Mucosa of descending colon (tissue), 3 donors: Measurements from ENCODE around the gene MORN1. TPM values are rescaled to one million over a fixed set of nuclear protein-coding genes. Genes with fewer than 3 reads are reported as not detected.

Experiments used
- ATAC-seq: fragments of 200-7000 bp; cut with Tn5 transposase; one replicate; pipeline ENCODE4 v1.9.1; 2020; ENCODE audit warnings: mild to moderate bottlenecking, moderate library complexity
- DNase-seq, 3 donors: peaks; one replicate each; pipeline ENCODE4 v3.0.0-alpha.2; 2020
- H3K36me3 ChIP-seq: fragments of 200-600 bp; one replicate; pipeline ENCODE4 v1.8.0; 2021; ENCODE audit warnings: low read depth, mild to moderate bottlenecking
- H3K4me1 ChIP-seq: fragments of 200-600 bp; one replicate; pipeline ENCODE4 v1.8.0; 2021; ENCODE audit warnings: low read depth, mild to moderate bottlenecking
- H3K4me3 ChIP-seq: fragments of 200-600 bp; one replicate; pipeline ENCODE4 v1.8.0; 2021; ENCODE audit warnings: mild to moderate bottlenecking
- H3K9me3 ChIP-seq: fragments of 200-600 bp; one replicate; pipeline ENCODE4 v1.8.0; 2021; ENCODE audit warnings: mild to moderate bottlenecking
- intact Hi-C, 2 donors: fragments of 100-400 bp; cut with DNase I in 1 of 2; cut with micrococcal nuclease in 1 of 2; formaldehyde crosslinking; loops; one replicate each; pipeline versions ENCODE4 v1.11.0 to v1.11.1; 2022; cut with DNase I, micrococcal nuclease
- total RNA-seq, 3 donors: library from RNA; stranded (reverse); fragmentation: NEBNext Ultra II Directional in 2 of 3; extraction: Animal tissue kit (Norgen Biotek cat#: 25700) in 2 of 3; gene quantifications; one replicate each; pipeline versions ENCODE4 v1.2.1 to v1.2.4, GENCODE V29; 2021 to 2023
- TF ChIP-seq, protein P1 (sequence below): fragments of 200-600 bp; IDR thresholded peaks from one replicate; pipeline ENCODE4 v1.8.0; 2022; ENCODE audit warnings: antibody characterized with exemption, mild to moderate bottlenecking
- donor health status: DM: no; HTN: no; CAD: no; lungs with moderate emphysema.
- donor health status: DM: no; HTN: no; CAD: no.
- donor health status: DM: no; HTN: yes; CAD: no.

MORN1 gene
- total RNA-seq, 3 donors from 2014 or later = 13.1 to 17.4 (median 13.4) TPM

DNA sequence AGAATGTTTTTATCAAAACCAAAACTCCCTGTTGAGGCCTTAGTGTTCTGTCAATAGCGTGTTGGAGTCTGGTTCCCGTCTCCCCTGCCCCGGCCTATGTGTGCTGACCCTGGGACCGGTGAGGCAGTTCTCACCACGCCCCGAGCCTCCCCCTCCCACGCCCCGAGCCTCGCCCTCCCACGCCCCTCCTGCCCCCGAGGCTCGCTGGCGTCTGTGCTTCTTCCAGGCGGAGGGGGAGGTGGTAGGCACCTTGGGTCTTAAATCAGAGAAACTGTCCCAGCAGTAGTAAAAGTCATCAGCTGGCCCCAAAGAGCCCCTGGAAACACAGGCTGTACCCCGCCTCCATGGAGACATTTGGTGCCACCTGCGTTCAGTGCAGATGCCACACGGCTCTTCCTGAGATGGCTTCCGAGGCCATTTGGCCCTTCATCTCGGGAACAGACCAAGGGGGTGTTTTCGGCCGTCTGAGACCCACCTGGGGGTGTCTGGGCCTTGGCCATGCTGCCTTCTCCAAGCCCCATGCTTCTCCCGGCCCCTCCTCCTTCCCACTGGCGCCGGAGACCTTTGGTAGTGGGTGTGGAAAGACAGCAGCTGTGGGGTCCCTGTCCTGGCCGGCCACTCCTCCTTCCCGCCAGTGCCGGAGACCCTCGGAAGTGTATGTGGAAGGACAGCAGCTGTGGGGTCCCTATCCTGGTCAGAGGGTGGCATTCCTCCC, 118.5 kb downstream of the MORN1 start:
- intact Hi-C loops = no loop called here

DNA sequence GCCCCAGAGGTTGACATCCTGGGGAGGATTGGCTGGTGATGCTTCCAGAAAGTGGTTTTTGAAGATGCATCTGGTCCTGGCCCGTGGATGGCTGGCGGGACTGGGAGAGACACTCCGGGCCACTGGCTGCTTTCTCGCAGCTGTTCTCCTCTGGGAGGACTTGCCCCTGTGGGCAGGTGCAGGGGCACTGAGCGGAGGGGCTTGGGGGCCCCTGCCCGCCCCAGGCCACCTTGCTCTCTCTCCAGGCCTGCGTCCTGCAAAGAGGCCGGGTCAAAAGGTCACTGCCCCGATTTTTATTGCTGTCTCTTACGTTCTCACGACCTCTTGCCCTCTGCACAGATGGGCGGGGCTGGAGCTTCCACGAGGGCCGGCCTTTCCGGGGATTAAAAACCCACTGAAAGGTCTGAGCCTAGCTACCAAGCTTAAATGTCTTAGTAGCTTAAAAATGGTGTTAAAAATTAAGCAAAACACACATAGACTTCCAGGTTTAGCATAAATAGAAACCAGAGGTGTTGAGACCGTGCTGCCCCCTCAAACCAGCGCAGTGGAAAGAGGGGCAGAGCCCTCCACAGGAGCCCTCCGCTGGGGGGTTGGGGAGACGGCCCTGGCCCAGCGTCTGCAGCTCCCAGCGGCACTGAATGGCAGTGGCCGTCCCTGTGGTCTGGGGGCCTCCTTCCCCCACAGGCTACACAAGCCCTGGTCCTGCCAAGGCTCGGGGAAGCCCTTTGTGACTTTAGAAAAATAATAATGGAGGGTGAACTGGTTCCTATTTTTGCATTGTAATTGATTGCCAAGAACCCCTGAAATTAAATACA, 119.3 kb downstream of the MORN1 start:
- TF ChIP-seq, protein P1, sequence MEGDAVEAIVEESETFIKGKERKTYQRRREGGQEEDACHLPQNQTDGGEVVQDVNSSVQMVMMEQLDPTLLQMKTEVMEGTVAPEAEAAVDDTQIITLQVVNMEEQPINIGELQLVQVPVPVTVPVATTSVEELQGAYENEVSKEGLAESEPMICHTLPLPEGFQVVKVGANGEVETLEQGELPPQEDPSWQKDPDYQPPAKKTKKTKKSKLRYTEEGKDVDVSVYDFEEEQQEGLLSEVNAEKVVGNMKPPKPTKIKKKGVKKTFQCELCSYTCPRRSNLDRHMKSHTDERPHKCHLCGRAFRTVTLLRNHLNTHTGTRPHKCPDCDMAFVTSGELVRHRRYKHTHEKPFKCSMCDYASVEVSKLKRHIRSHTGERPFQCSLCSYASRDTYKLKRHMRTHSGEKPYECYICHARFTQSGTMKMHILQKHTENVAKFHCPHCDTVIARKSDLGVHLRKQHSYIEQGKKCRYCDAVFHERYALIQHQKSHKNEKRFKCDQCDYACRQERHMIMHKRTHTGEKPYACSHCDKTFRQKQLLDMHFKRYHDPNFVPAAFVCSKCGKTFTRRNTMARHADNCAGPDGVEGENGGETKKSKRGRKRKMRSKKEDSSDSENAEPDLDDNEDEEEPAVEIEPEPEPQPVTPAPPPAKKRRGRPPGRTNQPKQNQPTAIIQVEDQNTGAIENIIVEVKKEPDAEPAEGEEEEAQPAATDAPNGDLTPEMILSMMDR = no peak
- peak in 2 of 3 donors; percentile 39 to 46 for DNase-seq
- Histone ChIP-seq H3K4me3 (no peak overlapping the region), H3K4me1 (peaks cover 68% of the 10 kb centered on the region), H3K36me3 (no peaks in the 10 kb centered on the region), H3K9me3 (no peaks in the 10 kb centered on the region)
- no peak for ATAC-seq
- intact Hi-C loops = no loop called here

More for the DNA sequence above, 118.5 kb downstream of the MORN1 start:
- Histone ChIP-seq H3K4me3 (no peak overlapping the region), H3K9me3 (no peaks in the 10 kb centered on the region), H3K36me3 (no peaks in the 10 kb centered on the region), H3K4me1 (peaks cover 68% of the 10 kb centered on the region)
- no peak for ATAC-seq
- peak in 1 of 3 donors; percentile 43 for DNase-seq
- TF ChIP-seq, protein P1 = no peak

Other genes with a start within 250 kb of the MORN1 start
- 10 to 100 TPM; 23.4 to 42.6 (median 32.0) TPM for gene FAAP20, start 196.8 kb downstream of the MORN1 start, total RNA-seq
- gene SKI, start 163.2 kb downstream of the MORN1 start, total RNA-seq = 10 to 100 TPM; 26.8 to 86.6 (median 29.0) TPM
- gene RER1, start 287 bp upstream of the MORN1 start, total RNA-seq = 100 to 1,000 TPM; 151 to 217 (median 193) TPM
- 10 to 100 TPM; 13.4 to 20.4 (median 18.4) TPM for gene PEX10, start 21.0 kb upstream of the MORN1 start, total RNA-seq
- gene PLCH2, start 84.7 kb upstream of the MORN1 start, total RNA-seq = 1 to 10 TPM; 1.2 to 6.8 (median 1.9) TPM
- 10 to 100 TPM; 28.1 to 51.6 (median 44.7) TPM for gene PANK4, start 135.0 kb upstream of the MORN1 start, total RNA-seq
- 1 to 10 TPM; 1.3 to 7.8 (median 1.6) TPM for gene HES5, start 138.7 kb upstream of the MORN1 start, total RNA-seq
- gene TNFRSF14, start 164.8 kb upstream of the MORN1 start, total RNA-seq = 100 to 1,000 TPM; 143 to 206 (median 146) TPM
- gene PRXL2B, start 195.2 kb upstream of the MORN1 start, total RNA-seq = 10 to 100 TPM; 45.2 to 65.5 (median 48.3) TPM
- 10 to 100 TPM in 1 of 3 donors, 1 to 10 TPM in 2; 4.2 to 10.9 (median 9.4) TPM for gene MMEL1, start 241.5 kb upstream of the MORN1 start, total RNA-seq